CD8-positive, alpha-beta memory T cell (primary cell): Measurements from ENCODE around the gene CADM1. TPM values are rescaled to one million over a fixed set of nuclear protein-coding genes. Genes with fewer than 3 reads are reported as not detected.

ENCODE experiments used
- CTCF ChIA-PET: fragments of 350-600 bp; sonication (Branson Sonifier 250); formaldehyde crosslinking; loops from one replicate; lab custom pipeline; 2021; ENCODE audit warnings: antibody characterized with exemption; lab: Charles Lee
- POLR2A ChIA-PET: fragments of 350-600 bp; sonication (Branson Sonifier 250); formaldehyde crosslinking; loops from one replicate; lab custom pipeline; 2021; ENCODE audit warnings: antibody characterized with exemption; lab: Charles Lee
- DNase-seq, 5 donors: peaks; one replicate each; pipeline versions ENCODE4 v3.0.0 to v3.0.0-alpha.2; 2020 to 2022; ENCODE audit warnings: mixed read lengths in 1 of 5
- H3K27ac ChIP-seq: one replicate; pipeline ENCODE4 v1.7.0; 2013; ENCODE audit warnings: low read depth, mild to moderate bottlenecking, low read length, moderate library complexity
- H3K27me3 ChIP-seq: 2 replicates; pipeline ENCODE4 v1.7.0; 2013; ENCODE audit warnings: low read length, mild to moderate bottlenecking; ENCODE audit not compliant: insufficient read depth, poor library complexity, severe bottlenecking
- H3K36me3 ChIP-seq: 2 replicates; pipeline ENCODE4 v1.7.0; 2013; ENCODE audit warnings: mild to moderate bottlenecking, low read length, moderate library complexity; ENCODE audit not compliant: insufficient read depth
- H3K4me1 ChIP-seq: 2 replicates; pipeline ENCODE4 v1.7.0; 2013; ENCODE audit warnings: mild to moderate bottlenecking, low read length, moderate library complexity; ENCODE audit not compliant: insufficient read depth
- H3K4me3 ChIP-seq: 2 replicates; pipeline ENCODE4 v1.7.0; 2013; ENCODE audit warnings: mild to moderate bottlenecking, low read length
- H3K9me3 ChIP-seq: 2 replicates; pipeline ENCODE4 v1.7.0; 2013; ENCODE audit warnings: mild to moderate bottlenecking, low read length
- H3K27ac Mint-ChIP-seq, 8 donors: one replicate each; pipeline ENCODE4 v1.8.0; 2020 to 2021; ENCODE audit warnings: mixed read lengths in 8 of 8, mild to moderate bottlenecking in 6 of 8, inconsistent platforms in 3 of 8, moderate library complexity in 3 of 8
- H3K27me3 Mint-ChIP-seq, 2 donors: one replicate each; pipeline ENCODE4 v1.8.0; 2020 to 2021; ENCODE audit warnings: mixed read lengths in 2 of 2, mild to moderate bottlenecking in 1 of 2, moderate library complexity in 1 of 2
- H3K36me3 Mint-ChIP-seq, 3 donors: one replicate each; pipeline ENCODE4 v1.8.0; 2020 to 2021; ENCODE audit warnings: mixed read lengths in 3 of 3, inconsistent platforms in 1 of 3, mild to moderate bottlenecking in 1 of 3
- H3K4me1 Mint-ChIP-seq, 3 donors: one replicate each; pipeline ENCODE4 v1.8.0; 2020 to 2021; ENCODE audit warnings: mixed read lengths in 3 of 3, inconsistent platforms in 1 of 3, mild to moderate bottlenecking in 1 of 3
- H3K4me3 Mint-ChIP-seq, 7 donors: one replicate each; pipeline ENCODE4 v1.8.0; 2020 to 2021; ENCODE audit warnings: mixed read lengths in 7 of 7, mild to moderate bottlenecking in 6 of 7, moderate library complexity in 4 of 7, inconsistent platforms in 2 of 7
- H3K9me3 Mint-ChIP-seq, 5 donors: one replicate each; pipeline ENCODE4 v1.8.0; 2020 to 2022; ENCODE audit warnings: mixed read lengths in 5 of 5, mild to moderate bottlenecking in 3 of 5, moderate library complexity in 2 of 5, inconsistent platforms in 1 of 5
- polyA plus RNA-seq: library from polyadenylated mRNA; unstranded; fragments of 300-500 nt; fragmentation: Illumina TruSeq; gene quantifications from one replicate; pipeline ENCODE4 v1.2.3, GENCODE V29; 2021
- total RNA-seq, 2 experiments: library from RNA; stranded (reverse); gene quantifications; one replicate each; pipeline ENCODE4 v1.2.3, GENCODE V29; 2021

The CADM1 gene
- total and polyA plus RNA-seq, 3 experiments from 2014 or later = 0.90 to 2.7 (median 1.1) TPM

GRCh38 chr11:115284773-115285172 is 219.4 kb downstream of the CADM1 start:
- Mint-ChIP-seq H3K27ac (no peak overlapping the region), H3K36me3 (no peaks in the 10 kb centered on the region), H3K4me3 (no peak overlapping the region), H3K9me3 (no peaks in the 10 kb centered on the region), H3K4me1 (no peaks in the 10 kb centered on the region), H3K27me3 (peaks cover 0 to 2% of the 10 kb centered on the region in 2 donors)
- ChIA-PET CTCF (no interaction called here), POLR2A (no interaction called here)
- no peaks in the 10 kb centered on the region for H3K4me1 ChIP-seq
- no peak overlapping the region for H3K27ac ChIP-seq
- DNase-seq = no peak
- no peaks in the 10 kb centered on the region for H3K27me3 ChIP-seq
- no peaks in the 10 kb centered on the region for H3K9me3 ChIP-seq
- no peak overlapping the region for H3K4me3 ChIP-seq
- H3K36me3 ChIP-seq = no peaks in the 10 kb centered on the region

GRCh38 chr11:115282923-115283322 is 221.3 kb downstream of the CADM1 start:
- no peaks in the 10 kb centered on the region for H3K9me3 Mint-ChIP-seq
- CTCF ChIA-PET = no interaction called here
- no peak overlapping the region for H3K4me3 Mint-ChIP-seq
- Histone ChIP-seq H3K36me3 (no peaks in the 10 kb centered on the region), H3K4me3 (no peak overlapping the region), H3K27me3 (no peaks in the 10 kb centered on the region), H3K4me1 (no peaks in the 10 kb centered on the region), H3K27ac (no peak overlapping the region), H3K9me3 (no peaks in the 10 kb centered on the region)
- H3K4me1 Mint-ChIP-seq = no peaks in the 10 kb centered on the region
- H3K27ac Mint-ChIP-seq = no peak overlapping the region
- POLR2A ChIA-PET = no interaction called here
- H3K36me3 Mint-ChIP-seq = peaks cover 0 to 1% (median 0%) of the 10 kb centered on the region in 3 donors
- peaks cover 0 to 2% of the 10 kb centered on the region in 2 donors for H3K27me3 Mint-ChIP-seq
- DNase-seq = no peak

GRCh38 chr11:115280775-115281174 is 223.4 kb downstream of the CADM1 start:
- CTCF ChIA-PET = no interaction called here
- Histone ChIP-seq H3K27me3 (no peaks in the 10 kb centered on the region), H3K27ac (no peak overlapping the region), H3K4me1 (no peaks in the 10 kb centered on the region), H3K36me3 (no peaks in the 10 kb centered on the region), H3K4me3 (no peak overlapping the region), H3K9me3 (no peaks in the 10 kb centered on the region)
- peaks cover 0 to 1% (median 0%) of the 10 kb centered on the region in 3 donors for H3K36me3 Mint-ChIP-seq
- no peaks in the 10 kb centered on the region for H3K27me3 Mint-ChIP-seq
- no peak overlapping the region for H3K4me3 Mint-ChIP-seq
- no peak for DNase-seq
- POLR2A ChIA-PET = no interaction called here
- no peaks in the 10 kb centered on the region for H3K4me1 Mint-ChIP-seq
- H3K27ac Mint-ChIP-seq = no peak overlapping the region
- no peaks in the 10 kb centered on the region for H3K9me3 Mint-ChIP-seq

- peaks cover 2% of the 10 kb centered on the region in 2 donors for H3K27me3 Mint-ChIP-seq
- no peak overlapping the region for H3K4me3 Mint-ChIP-seq
- Histone ChIP-seq H3K9me3 (no peaks in the 10 kb centered on the region), H3K27me3 (no peaks in the 10 kb centered on the region), H3K4me1 (no peaks in the 10 kb centered on the region), H3K27ac (no peak overlapping the region), H3K36me3 (no peaks in the 10 kb centered on the region), H3K4me3 (no peak overlapping the region)
- POLR2A ChIA-PET = no interaction called here
- peaks cover 0 to 2% (median 1%) of the 10 kb centered on the region in 3 donors for H3K36me3 Mint-ChIP-seq
- no peaks in the 10 kb centered on the region for H3K9me3 Mint-ChIP-seq
- no peaks in the 10 kb centered on the region for H3K4me1 Mint-ChIP-seq
- CTCF ChIA-PET = no interaction called here
- no peak for DNase-seq
- no peak overlapping the region for H3K27ac Mint-ChIP-seq
Observed at GRCh38 chr11:115279813-115280761, 224.1 kb downstream of the CADM1 start.

- Histone ChIP-seq H3K27me3 (no peaks in the 10 kb centered on the region), H3K4me1 (no peaks in the 10 kb centered on the region), H3K4me3 (no peak overlapping the region), H3K9me3 (no peaks in the 10 kb centered on the region), H3K27ac (no peak overlapping the region), H3K36me3 (no peaks in the 10 kb centered on the region)
- no peak overlapping the region for H3K27ac Mint-ChIP-seq
- DNase-seq = no peak
- ChIA-PET POLR2A (no interaction called here), CTCF (interaction anchor here (1.0 kb wide), 1 partner anchor 48 kb away, joined by 3 read pairs; no protein-coding TSS in a partner anchor)
- no peaks in the 10 kb centered on the region for H3K4me1 Mint-ChIP-seq
- peaks cover 0 to 4% (median 1%) of the 10 kb centered on the region in 3 donors for H3K36me3 Mint-ChIP-seq
- peaks cover 4% of the 10 kb centered on the region in 2 donors for H3K27me3 Mint-ChIP-seq
- H3K4me3 Mint-ChIP-seq = no peak overlapping the region
- H3K9me3 Mint-ChIP-seq = no peaks in the 10 kb centered on the region
Observed at GRCh38 chr11:115276799-115277198, 227.4 kb downstream of the CADM1 start.

GRCh38 chr11:115276191-115276590 is 228.0 kb downstream of the CADM1 start:
- ChIA-PET POLR2A (no interaction called here), CTCF (interaction anchor here (1.0 kb wide), 1 partner anchor 48 kb away, joined by 3 read pairs; no protein-coding TSS in a partner anchor)
- no peaks in the 10 kb centered on the region for H3K4me1 ChIP-seq
- H3K4me3 Mint-ChIP-seq = no peak overlapping the region
- DNase-seq = no peak
- peaks cover 4% of the 10 kb centered on the region in 2 donors for H3K27me3 Mint-ChIP-seq
- no peaks in the 10 kb centered on the region for H3K4me1 Mint-ChIP-seq
- no peaks in the 10 kb centered on the region for H3K9me3 ChIP-seq
- no peaks in the 10 kb centered on the region for H3K27me3 ChIP-seq
- H3K27ac Mint-ChIP-seq = no peak overlapping the region
- no peak overlapping the region for H3K27ac ChIP-seq
- H3K9me3 Mint-ChIP-seq = no peaks in the 10 kb centered on the region
- H3K4me3 ChIP-seq = no peak overlapping the region
- H3K36me3 Mint-ChIP-seq = peaks cover 0 to 4% (median 1%) of the 10 kb centered on the region in 3 donors
- no peaks in the 10 kb centered on the region for H3K36me3 ChIP-seq

GRCh38 chr11:115275045-115275444 is 229.2 kb downstream of the CADM1 start:
- DNase-seq = no peak
- no peaks in the 10 kb centered on the region for H3K4me1 ChIP-seq
- Mint-ChIP-seq H3K27ac (no peak overlapping the region), H3K4me1 (no peaks in the 10 kb centered on the region), H3K9me3 (no peaks in the 10 kb centered on the region), H3K4me3 (no peak overlapping the region), H3K27me3 (peaks cover 4% of the 10 kb centered on the region in 2 donors), H3K36me3 (peaks cover 0 to 4% (median 1%) of the 10 kb centered on the region in 3 donors)
- H3K27ac ChIP-seq = no peak overlapping the region
- H3K9me3 ChIP-seq = no peaks in the 10 kb centered on the region
- no peaks in the 10 kb centered on the region for H3K27me3 ChIP-seq
- no peaks in the 10 kb centered on the region for H3K36me3 ChIP-seq
- CTCF ChIA-PET = no interaction called here
- H3K4me3 ChIP-seq = no peak overlapping the region
- POLR2A ChIA-PET = no interaction called here

- Mint-ChIP-seq H3K27ac (no peak overlapping the region), H3K27me3 (peaks cover 4% of the 10 kb centered on the region in 2 donors), H3K9me3 (no peaks in the 10 kb centered on the region), H3K4me3 (no peak overlapping the region), H3K4me1 (no peaks in the 10 kb centered on the region), H3K36me3 (peaks cover 0 to 4% (median 0%) of the 10 kb centered on the region in 3 donors)
- no peaks in the 10 kb centered on the region for H3K9me3 ChIP-seq
- H3K4me3 ChIP-seq = no peak overlapping the region
- ChIA-PET POLR2A (no interaction called here), CTCF (no interaction called here)
- DNase-seq = no peak
- H3K27ac ChIP-seq = no peak overlapping the region
- no peaks in the 10 kb centered on the region for H3K27me3 ChIP-seq
- no peaks in the 10 kb centered on the region for H3K4me1 ChIP-seq
- H3K36me3 ChIP-seq = no peaks in the 10 kb centered on the region
Observed at GRCh38 chr11:115272925-115273324, 231.3 kb downstream of the CADM1 start.
